A172 (cell line): Measurements from ENCODE around the gene PNLDC1. TPM values are rescaled to one million over a fixed set of nuclear protein-coding genes. Genes with fewer than 3 reads are reported as not detected.
"Not testable (repeated sequence)": the region's sequence is repeated elsewhere in the genome, so short reads cannot be mapped to it uniquely, and the experiment has no call there.

ENCODE experiments used
- DNase-seq: peaks from one replicate; pipeline ENCODE4 v3.0.0-alpha.2; 2015; ENCODE audit warnings: low spot score
- total RNA-seq: library from RNA; depleted of rRNA; stranded (reverse); fragments of >200 nt; shearing (Covaris generic); gene quantifications from 2 replicates; pipeline ENCODE4 v1.2.3, GENCODE V29; 2014; rRNA removed

Gene PNLDC1
- total RNA-seq, 1 experiment from 2014 or later = not detected

- DNase-seq = not testable (repeated sequence)
Observed at GRCh38 chr6:159849851-159850250, 49.8 kb downstream of the PNLDC1 start.

- DNase-seq = no peak
Observed at GRCh38 chr6:159852877-159853276, 52.8 kb downstream of the PNLDC1 start.

GRCh38 chr6:159853754-159854153, 53.7 kb downstream of the PNLDC1 start:
- no peak for DNase-seq

GRCh38 chr6:159854959-159855358, 54.9 kb downstream of the PNLDC1 start:
- no peak for DNase-seq

GRCh38 chr6:159858259-159858658, 58.2 kb downstream of the PNLDC1 start:
- no peak for DNase-seq

- DNase-seq = no peak
Observed at GRCh38 chr6:159860482-159860881, 60.4 kb downstream of the PNLDC1 start.

- DNase-seq = no peak
Observed at GRCh38 chr6:159862103-159862502, 62.0 kb downstream of the PNLDC1 start.

GRCh38 chr6:159863341-159863740, 63.3 kb downstream of the PNLDC1 start:
- peak; percentile 63 for DNase-seq

- DNase-seq = no peak
Observed at GRCh38 chr6:159865226-159865920, 65.3 kb downstream of the PNLDC1 start.

GRCh38 chr6:159866286-159867247, 66.5 kb downstream of the PNLDC1 start:
- no peak for DNase-seq

Other genes with a start within 250 kb of the PNLDC1 start
- 155 and 160 TPM in 2 replicates for gene SOD2, start 107.0 kb upstream of the PNLDC1 start, total RNA-seq
- 98.3 and 115 TPM in 2 replicates for gene WTAP, start 72.8 kb upstream of the PNLDC1 start, total RNA-seq
- 45.3 and 46.1 TPM in 2 replicates for gene ACAT2, start 38.2 kb upstream of the PNLDC1 start, total RNA-seq
- gene TCP1, start 10.7 kb upstream of the PNLDC1 start, total RNA-seq = 396 and 430 TPM in 2 replicates
- 182 and 204 TPM in 2 replicates for gene MRPL18, start 9.8 kb upstream of the PNLDC1 start, total RNA-seq
- gene MAS1, start 90.7 kb downstream of the PNLDC1 start, total RNA-seq = not detected in 2 replicates
- 78.4 and 99.8 TPM in 2 replicates for gene IGF2R, start 168.8 kb downstream of the PNLDC1 start, total RNA-seq